HepG2 (cell line): ENCODE results near the gene ERICH3. TPM values are rescaled to one million over a fixed set of nuclear protein-coding genes. Genes with fewer than 3 reads are reported as not detected.

Experiments
- HNF4A ChIP-seq: sonication (generic); formaldehyde crosslinking; IDR thresholded peaks from 2 replicates; pipeline ENCODE4 v1.4.0; 2020; ENCODE audit warnings: missing genetic modification reagents
- PAXIP1 ChIP-seq: sonication (generic); formaldehyde crosslinking; conservative IDR thresholded peaks from 2 replicates; pipeline ENCODE4 v1.4.0; 2020; ENCODE audit warnings: mild to moderate bottlenecking, missing genetic modification reagents, moderate library complexity
- ZNF609 ChIP-seq: sonication (generic); formaldehyde crosslinking; IDR thresholded peaks from 2 replicates; pipeline ENCODE4 v1.4.0; 2020; ENCODE audit warnings: mild to moderate bottlenecking, missing genetic modification reagents, borderline replicate concordance
- ZNF646 ChIP-seq: sonication (generic); formaldehyde crosslinking; IDR thresholded peaks from 2 replicates; pipeline ENCODE4 v1.9.0; 2021; ENCODE audit warnings: mild to moderate bottlenecking, missing genetic modification reagents
- ZNF780A ChIP-seq: sonication (generic); formaldehyde crosslinking; IDR thresholded peaks from 2 replicates; pipeline ENCODE4 v1.8.0; 2022; ENCODE audit warnings: mild to moderate bottlenecking, missing genetic modification reagents, moderate library complexity
- ZSCAN21 ChIP-seq: sonication (generic); formaldehyde crosslinking; IDR thresholded peaks from 2 replicates; pipeline ENCODE4 v1.8.0; 2022; ENCODE audit warnings: mild to moderate bottlenecking, missing genetic modification reagents, moderate library complexity, borderline replicate concordance
- polyA plus RNA-seq, 8 experiments: library from polyadenylated mRNA; depleted of rRNA in 3 of 8; stranded (reverse) in 7 of 8; unstranded in 1 of 8; fragments of >200 nt; fragmentation: Illumina TruSeq in 4 of 8; extraction: Trizol in 4 of 8; gene quantifications; 2 replicates each; pipeline versions ENCODE4 v1.2.1 to v1.2.3, GENCODE V29; 2011 to 2016; ENCODE audit warnings: low read depth in 4 of 8, missing spikeins in 1 of 8, mixed read lengths in 1 of 8; ENCODE audit not compliant: insufficient read depth in 1 of 8
- total RNA-seq, 5 experiments: library from RNA; depleted of rRNA; stranded (reverse); fragments of >200 nt; fragmentation: Illumina TruSeq; extraction: Trizol; gene quantifications; 2 replicates each; pipeline ENCODE4 v1.2.3, GENCODE V29; 2016; ENCODE audit warnings: low read depth in 1 of 5

ERICH3 gene
- total and polyA plus RNA-seq, 2 of the 13 experiments (the other 11 are each of a cell fraction or from before 2014, with no cell fraction given) = 0.03 TPM; not detected in 1

GRCh38 chr1:74593887-74594866 is 79.4 kb downstream of the ERICH3 start (continued):
- TF ChIP-seq PAXIP1 = peak; percentile 46; the same call in 1 of the 2 replicates
- no peak for TF ChIP-seq ZSCAN21 (CRISPR knock-in tag)
- no peak for TF ChIP-seq ZNF609 (CRISPR knock-in tag)
- TF ChIP-seq ZNF646 (CRISPR knock-in tag) = peak; percentile 80
- TF ChIP-seq ZNF780A (CRISPR knock-in tag) = no peak
- peak; percentile 21; the same call in 1 of the 2 replicates for TF ChIP-seq HNF4A
